A549 treated with DMSO at 1 μM for 4 hours (cell line): ENCODE data around the gene GTF2F2. TPM values are rescaled to one million over a fixed set of nuclear protein-coding genes. Genes with fewer than 3 reads are reported as not detected.

Source experiments
- total RNA-seq: library from RNA; stranded (reverse); fragments of 200-300 nt; extraction: Qiagen RNA extraction; gene quantifications from 5 replicates; pipeline ENCODE4 v1.2.3, GENCODE V29; 2022; ENCODE audit warnings: low read depth

GTF2F2 gene, protein sequence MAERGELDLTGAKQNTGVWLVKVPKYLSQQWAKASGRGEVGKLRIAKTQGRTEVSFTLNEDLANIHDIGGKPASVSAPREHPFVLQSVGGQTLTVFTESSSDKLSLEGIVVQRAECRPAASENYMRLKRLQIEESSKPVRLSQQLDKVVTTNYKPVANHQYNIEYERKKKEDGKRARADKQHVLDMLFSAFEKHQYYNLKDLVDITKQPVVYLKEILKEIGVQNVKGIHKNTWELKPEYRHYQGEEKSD
- 19.9 to 22.8 TPM (median 20.9 TPM) in 5 replicates for total RNA-seq

DNA sequence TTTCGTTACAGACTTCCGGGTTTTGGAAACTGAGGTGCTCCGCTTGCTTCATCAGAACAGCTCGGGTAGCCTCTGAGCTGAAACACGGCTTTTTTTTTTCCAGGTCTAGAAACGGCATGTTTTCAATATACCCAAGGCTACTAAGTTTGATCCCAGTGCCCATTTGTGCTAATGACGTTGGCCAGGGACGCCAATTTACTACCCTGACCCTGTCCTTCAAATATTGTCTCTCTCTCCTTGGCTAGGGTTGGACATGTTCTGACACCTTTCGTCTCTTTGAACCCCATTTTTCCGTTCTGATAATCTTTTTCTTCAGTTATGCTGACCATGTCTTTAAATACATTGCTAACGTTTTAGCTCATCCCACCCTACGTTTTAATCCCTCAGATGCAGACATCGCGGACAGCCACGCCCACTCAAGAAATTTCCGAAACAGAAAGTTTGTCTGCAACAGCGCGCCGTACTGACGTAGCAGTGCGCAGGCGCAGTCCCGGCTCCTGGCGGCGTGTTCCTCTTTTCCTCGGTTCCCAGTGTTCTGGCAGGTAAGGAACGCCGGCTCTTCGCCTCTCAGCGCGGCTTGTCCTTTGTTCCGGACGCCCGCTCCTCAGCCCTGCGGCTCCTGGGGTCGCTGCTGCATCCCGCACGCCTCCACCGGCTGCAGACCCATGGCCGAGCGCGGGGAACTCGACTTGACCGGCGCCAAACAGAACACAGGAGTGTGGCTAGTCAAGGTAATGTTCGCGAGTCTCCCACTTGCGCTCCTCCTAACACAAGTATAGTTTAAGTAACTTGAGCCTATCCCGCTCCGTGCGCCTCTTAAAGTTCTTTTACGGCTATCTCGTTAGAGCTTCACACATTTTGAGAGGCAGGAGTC, at the start of gene GTF2F2:
Gene GTF2F2 (plus strand): TSS at position 520 of the 874 bp plus-strand sequence. CDS start 146 bp downstream, at position 666.

DNA sequence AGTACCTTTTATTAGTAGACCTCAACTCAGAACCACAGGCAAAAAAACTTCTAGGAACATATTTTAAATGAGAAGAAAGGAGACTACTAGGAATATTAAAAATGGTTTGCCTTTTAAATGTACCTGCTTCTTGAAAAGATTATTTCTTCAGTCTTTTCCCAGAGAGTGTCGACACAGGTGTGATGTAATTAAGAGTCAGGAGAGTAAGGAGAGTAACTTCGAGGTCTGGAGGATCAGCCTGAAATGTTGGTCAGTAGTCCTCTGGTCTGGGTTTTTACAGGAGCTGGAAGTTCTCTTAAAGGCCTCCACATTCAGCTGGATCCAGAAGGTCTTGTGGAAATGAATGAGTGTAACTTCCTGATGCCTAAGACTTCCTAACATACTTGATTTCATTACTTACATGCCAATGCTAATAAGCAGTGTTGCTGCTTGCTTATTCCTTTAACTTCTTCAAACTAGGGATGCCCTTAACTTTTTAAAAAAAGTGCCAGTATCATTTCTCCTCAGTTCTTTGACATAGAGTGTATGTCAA, 80.5 kb downstream of the GTF2F2 start, which contains the start of gene KCTD4:
Gene KCTD4 (minus strand): TSS at position 345 of the 532 bp plus-strand sequence. CDS start 6,478 bp downstream, outside the sequence.

Other genes starting within 250 kb of the GTF2F2 start
- gene NUFIP1, start 131.0 kb upstream of the GTF2F2 start, total RNA-seq, result 6.4 to 6.7 TPM (median 6.6 TPM) in 5 replicates
- 8.7 to 12.2 TPM (median 11.0 TPM) in 5 replicates for gene GPALPP1, start 131.0 kb upstream of the GTF2F2 start, total RNA-seq
- not detected in 5 replicates for gene KCTD4, start 80.5 kb downstream of the GTF2F2 start, total RNA-seq
- gene TPT1, start 220.7 kb downstream of the GTF2F2 start, total RNA-seq, result 1,788 to 2,562 TPM (median 2,258 TPM) in 5 replicates